HG02884 (cell line): ENCODE results near the gene IER5.

Experiments
- ATAC-seq: cut with Tn5 transposase; IDR thresholded peaks from one replicate; pipeline ENCODE4 v1.9.1; 2021; ENCODE audit warnings: mild to moderate bottlenecking, moderate library complexity; ENCODE audit not compliant: unreplicated experiment

IER5 gene

GRCh38 chr1:181076852-181077251, 11.6 kb upstream of the IER5 start:
- no peak for ATAC-seq

- ATAC-seq, result no peak
These were observed 10.8 kb upstream of the IER5 start for GRCh38 chr1:181077576-181078242.

GRCh38 chr1:181079382-181079781, 9.1 kb upstream of the IER5 start:
- ATAC-seq, result no peak

- ATAC-seq, result no peak
These were observed 8.6 kb upstream of the IER5 start for GRCh38 chr1:181079920-181080319.

GRCh38 chr1:181080556-181080955, 7.9 kb upstream of the IER5 start:
- ATAC-seq, result no peak

GRCh38 chr1:181081395-181081794, 7.1 kb upstream of the IER5 start:
- ATAC-seq, result no peak

GRCh38 chr1:181083842-181084605, 4.5 kb upstream of the IER5 start:
- ATAC-seq, result peak; percentile 34

- no peak for ATAC-seq
These were observed 3.9 kb upstream of the IER5 start for GRCh38 chr1:181084606-181084969.

- ATAC-seq, result no peak
These were observed 2.4 kb upstream of the IER5 start for GRCh38 chr1:181086091-181086490.

- no peak for ATAC-seq
These were observed 1.6 kb upstream of the IER5 start for GRCh38 chr1:181086926-181087325.

GRCh38 chr1:181087400-181087901, 1.0 kb upstream of the IER5 start:
- no peak for ATAC-seq

GRCh38 chr1:181089017-181089675, 646 bp downstream of the IER5 start:
- peak; percentile 1 for ATAC-seq

- ATAC-seq, result peak; percentile 27
These were observed 1.4 kb downstream of the IER5 start for GRCh38 chr1:181089676-181090544.

GRCh38 chr1:181090641-181091126, 2.2 kb downstream of the IER5 start:
- no peak for ATAC-seq

- no peak for ATAC-seq
These were observed 3.0 kb downstream of the IER5 start for GRCh38 chr1:181091309-181092040.

- ATAC-seq, result no peak
These were observed 3.6 kb downstream of the IER5 start for GRCh38 chr1:181092056-181092455.

- ATAC-seq, result no peak
These were observed 4.5 kb downstream of the IER5 start for GRCh38 chr1:181092883-181093458.

GRCh38 chr1:181094416-181095212, 6.1 kb downstream of the IER5 start:
- ATAC-seq, result no peak

- no peak for ATAC-seq
These were observed 6.8 kb downstream of the IER5 start for GRCh38 chr1:181095260-181095659.
